ENCODE data around the gene RPN2. TPM values are rescaled to one million over a fixed set of nuclear protein-coding genes. Genes with fewer than 3 reads are reported as not detected.

Gene RPN2
- total and polyA plus RNA-seq, 7 donors, result 66.4 to 131 (median 94.9) TPM

DNA sequence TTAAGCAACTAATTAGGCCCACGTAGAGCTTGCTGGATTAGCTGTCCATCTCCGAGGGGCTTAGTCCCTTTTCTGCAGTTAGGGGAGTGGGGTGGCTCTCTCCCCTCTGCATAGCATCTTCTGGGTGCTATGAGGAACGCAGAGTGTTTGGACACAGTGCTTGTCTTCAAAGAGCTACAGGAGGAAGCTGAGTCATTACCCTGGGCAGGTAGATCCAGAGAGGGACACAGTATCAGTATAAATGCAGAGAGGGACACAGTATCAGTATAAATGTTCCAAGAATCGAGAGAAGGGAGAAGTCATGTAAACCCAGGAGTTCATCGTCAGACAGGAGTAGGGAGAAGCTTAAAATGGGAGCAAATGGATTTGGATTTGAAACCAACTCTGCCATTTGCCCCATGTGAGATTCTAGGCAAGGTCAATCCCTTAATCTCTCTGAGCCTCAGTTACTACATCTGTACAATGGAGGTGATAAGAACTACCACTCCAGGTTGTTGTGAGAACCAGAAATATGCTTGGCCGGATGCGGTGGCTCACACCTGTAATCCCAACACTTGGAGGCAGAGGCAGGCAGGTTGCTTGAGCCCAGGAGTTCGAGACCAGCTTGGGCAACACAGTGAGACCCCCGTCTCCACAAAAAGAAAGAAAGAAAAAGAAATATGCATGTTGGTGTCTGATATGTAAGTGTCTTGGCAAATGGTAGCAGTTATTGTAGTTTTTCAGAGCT lies 88.0 kb downstream of the RPN2 start:
- Histone ChIP-seq H3K9me3 (no peaks in the 10 kb centered on the region), H3K4me1 (no peaks in the 10 kb centered on the region), H3K4me3 (no peak overlapping the region), H3K27me3 (ENCODE audit: insufficient read depth in 3 of 3, low read length in 2 of 3) (no peaks in the 10 kb centered on the region), H3K36me3 (ENCODE audit: insufficient read depth in 1 of 2, low read depth in 1 of 2) (no peaks in the 10 kb centered on the region), H3K27ac (no peak overlapping the region)
- DNase-seq (no peak), ATAC-seq (no peak)
- intact Hi-C loops (cut with DNase I), result loop anchor here in 1 of 2 donors (5.0 kb wide), 1 partner anchor 270 kb away; no protein-coding TSS in a partner anchor
- 86 to 88% (median 87%) methylated on average over 9 of the region's 9 CpGs for WGBS, 3 donors
- TF ChIP-seq, protein P1, sequence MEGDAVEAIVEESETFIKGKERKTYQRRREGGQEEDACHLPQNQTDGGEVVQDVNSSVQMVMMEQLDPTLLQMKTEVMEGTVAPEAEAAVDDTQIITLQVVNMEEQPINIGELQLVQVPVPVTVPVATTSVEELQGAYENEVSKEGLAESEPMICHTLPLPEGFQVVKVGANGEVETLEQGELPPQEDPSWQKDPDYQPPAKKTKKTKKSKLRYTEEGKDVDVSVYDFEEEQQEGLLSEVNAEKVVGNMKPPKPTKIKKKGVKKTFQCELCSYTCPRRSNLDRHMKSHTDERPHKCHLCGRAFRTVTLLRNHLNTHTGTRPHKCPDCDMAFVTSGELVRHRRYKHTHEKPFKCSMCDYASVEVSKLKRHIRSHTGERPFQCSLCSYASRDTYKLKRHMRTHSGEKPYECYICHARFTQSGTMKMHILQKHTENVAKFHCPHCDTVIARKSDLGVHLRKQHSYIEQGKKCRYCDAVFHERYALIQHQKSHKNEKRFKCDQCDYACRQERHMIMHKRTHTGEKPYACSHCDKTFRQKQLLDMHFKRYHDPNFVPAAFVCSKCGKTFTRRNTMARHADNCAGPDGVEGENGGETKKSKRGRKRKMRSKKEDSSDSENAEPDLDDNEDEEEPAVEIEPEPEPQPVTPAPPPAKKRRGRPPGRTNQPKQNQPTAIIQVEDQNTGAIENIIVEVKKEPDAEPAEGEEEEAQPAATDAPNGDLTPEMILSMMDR (IDR thresholded peaks at IDR 0.05), result no peak

DNA sequence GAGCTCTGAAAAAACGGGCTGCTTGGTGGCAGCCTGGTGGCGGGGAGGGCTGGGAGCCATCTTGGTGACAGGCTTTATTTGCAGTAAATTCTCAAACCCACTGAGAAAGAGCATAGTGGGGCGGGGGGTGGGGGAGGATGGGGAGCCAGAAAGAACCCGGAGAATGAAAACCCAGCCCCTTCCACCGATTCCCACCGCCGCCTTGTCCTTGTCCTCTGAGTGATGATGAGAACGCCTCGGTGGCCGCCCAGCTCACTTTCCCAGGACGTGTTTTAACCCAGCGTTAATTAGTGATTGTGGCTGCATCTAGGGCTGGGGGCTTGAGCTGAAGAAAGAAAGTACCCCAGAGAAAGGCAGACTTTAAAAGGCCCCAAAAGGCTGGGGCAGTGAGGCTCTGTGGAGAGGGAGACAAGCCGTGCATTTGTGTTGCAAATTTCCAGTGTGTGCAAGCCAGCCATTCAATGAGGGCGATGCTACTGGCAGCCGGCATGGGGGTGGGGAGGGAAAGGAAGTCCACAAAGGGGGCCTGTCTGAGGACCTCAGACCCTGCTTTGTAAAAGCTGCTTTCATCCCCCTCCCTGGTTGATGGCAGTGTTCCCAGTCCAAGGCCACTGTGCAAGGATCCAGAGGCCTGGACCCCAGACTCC lies 88.7 kb downstream of the RPN2 start:
- intact Hi-C loops (cut with DNase I), result loop anchor here (2.0 to 5.0 kb wide), 2 partner anchors 265 to 270 kb away; no protein-coding TSS in a partner anchor
- no peak overlapping the region for H3K27ac ChIP-seq
- no peaks in the 10 kb centered on the region for H3K9me3 ChIP-seq
- ATAC-seq, result no peak
- no peak overlapping the region for H3K4me3 ChIP-seq
- H3K36me3 ChIP-seq (ENCODE audit: insufficient read depth in 1 of 2, low read depth in 1 of 2), result no peaks in the 10 kb centered on the region
- no peaks in the 10 kb centered on the region for H3K27me3 ChIP-seq (ENCODE audit: insufficient read depth in 3 of 3, low read length in 2 of 3)
- 59 to 64% (median 63%) methylated on average over 15 of the region's 15 CpGs for WGBS, 3 donors
- no peak for DNase-seq
- H3K4me1 ChIP-seq, result no peaks in the 10 kb centered on the region
- TF ChIP-seq, protein P1 (IDR thresholded peaks at IDR 0.05), result no peak

DNA sequence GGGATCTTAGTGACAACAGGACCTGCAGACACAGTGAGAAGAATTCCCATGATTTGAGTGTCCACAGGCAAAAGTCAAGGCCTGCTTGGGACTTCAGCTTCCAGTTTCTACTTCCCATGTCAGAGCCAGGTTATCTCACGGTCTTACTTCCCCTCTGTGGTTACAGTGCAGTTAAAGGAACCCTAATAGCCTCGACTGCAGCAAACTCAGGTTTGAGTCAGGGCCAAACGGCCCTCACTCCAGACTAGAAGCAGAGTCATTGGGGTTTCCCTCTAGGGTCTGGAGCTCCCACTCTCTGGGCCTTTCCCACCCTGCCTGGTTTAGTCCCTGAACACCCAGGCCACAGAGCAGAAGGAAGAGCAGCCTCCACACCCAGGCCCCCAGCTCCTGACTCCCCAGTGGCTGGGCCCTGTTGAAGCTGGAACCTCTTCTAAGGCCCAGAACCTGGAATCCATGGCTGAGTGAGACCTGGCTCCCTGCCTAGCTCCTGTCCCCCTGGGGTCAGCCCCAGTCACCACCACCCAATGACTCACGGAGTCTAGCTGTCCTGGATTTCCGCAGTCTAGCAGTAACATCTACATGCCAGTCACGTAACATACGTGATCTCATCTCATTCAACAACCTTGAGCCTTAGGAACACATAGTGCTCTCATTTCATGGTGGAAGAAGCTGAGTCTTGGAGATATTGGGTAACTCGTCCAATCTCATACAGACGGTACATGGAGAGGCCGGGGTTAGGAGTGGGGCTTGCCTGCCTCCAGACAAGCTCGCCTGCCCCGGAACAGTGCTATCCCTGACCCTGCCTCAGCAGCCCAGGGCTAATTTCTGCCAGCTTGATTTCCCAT lies 91.7 kb downstream of the RPN2 start:
- H3K4me3 ChIP-seq, result no peak overlapping the region
- peak in 1 of 4 donors; percentile 21 for ATAC-seq
- no peaks in the 10 kb centered on the region for H3K9me3 ChIP-seq
- DNase-seq, result no peak
- TF ChIP-seq, protein P1 (IDR thresholded peaks at IDR 0.05), result no peak
- peak overlapping the region; percentile 9 for H3K27ac ChIP-seq
- no peaks in the 10 kb centered on the region for H3K4me1 ChIP-seq
- WGBS, 3 donors, result 90 to 93% (median 91%) methylated on average over 12 of the region's 12 CpGs
- no peaks in the 10 kb centered on the region for H3K36me3 ChIP-seq (ENCODE audit: insufficient read depth in 1 of 2, low read depth in 1 of 2)
- H3K27me3 ChIP-seq (ENCODE audit: insufficient read depth in 3 of 3, low read length in 2 of 3), result no peaks in the 10 kb centered on the region
- intact Hi-C loops (cut with DNase I), result loop anchor here in 1 of 2 donors (2.0 kb wide), 1 partner anchor 114 kb away; no protein-coding TSS in a partner anchor

DNA sequence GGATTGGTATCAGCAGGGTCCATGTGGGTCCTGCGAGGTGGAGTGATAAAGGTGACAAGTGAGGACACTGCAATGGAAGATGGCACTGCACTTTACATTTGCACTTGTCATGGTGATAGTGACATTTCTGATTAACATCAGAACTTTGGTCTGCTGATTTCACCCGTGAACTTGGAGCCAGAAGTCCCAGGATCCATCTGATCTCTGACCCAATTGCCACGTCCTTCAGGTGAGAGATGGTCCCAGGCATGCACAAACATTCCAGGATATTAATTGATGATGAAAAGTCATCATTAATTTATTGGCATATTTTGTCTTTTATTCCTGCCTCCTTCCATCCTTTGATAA lies 92.3 kb downstream of the RPN2 start:
- no peak overlapping the region for H3K4me3 ChIP-seq
- DNase-seq, result no peak
- no peak for ATAC-seq
- no peaks in the 10 kb centered on the region for H3K27me3 ChIP-seq (ENCODE audit: insufficient read depth in 3 of 3, low read length in 2 of 3)
- 88 to 89% (median 89%) methylated on average over 3 of the region's 3 CpGs for WGBS, 3 donors
- no peak overlapping the region for H3K27ac ChIP-seq
- no peaks in the 10 kb centered on the region for H3K36me3 ChIP-seq (ENCODE audit: insufficient read depth in 1 of 2, low read depth in 1 of 2)
- no peaks in the 10 kb centered on the region for H3K9me3 ChIP-seq
- TF ChIP-seq, protein P1 (IDR thresholded peaks at IDR 0.05), result no peak
- intact Hi-C loops (cut with DNase I), result loop anchor here in 1 of 2 donors (2.0 kb wide), 1 partner anchor 113 kb away; no protein-coding TSS in a partner anchor
- H3K4me1 ChIP-seq, result no peaks in the 10 kb centered on the region
